HL-60/S4 treated with phorbol 12-myristate 13-acetate at 8.2 ng/mL for 4 days and 3 days (cell line): ENCODE measurements around the gene HEYL.

Experiments used
- in situ Hi-C: fragments of 300-500 bp; cut with MboI; formaldehyde crosslinking; loops from 2 replicates; pipeline ENCODE4 v1.15.0; 2022; ENCODE audit warnings: low sequenced_read_pairs

Gene HEYL

DNA sequence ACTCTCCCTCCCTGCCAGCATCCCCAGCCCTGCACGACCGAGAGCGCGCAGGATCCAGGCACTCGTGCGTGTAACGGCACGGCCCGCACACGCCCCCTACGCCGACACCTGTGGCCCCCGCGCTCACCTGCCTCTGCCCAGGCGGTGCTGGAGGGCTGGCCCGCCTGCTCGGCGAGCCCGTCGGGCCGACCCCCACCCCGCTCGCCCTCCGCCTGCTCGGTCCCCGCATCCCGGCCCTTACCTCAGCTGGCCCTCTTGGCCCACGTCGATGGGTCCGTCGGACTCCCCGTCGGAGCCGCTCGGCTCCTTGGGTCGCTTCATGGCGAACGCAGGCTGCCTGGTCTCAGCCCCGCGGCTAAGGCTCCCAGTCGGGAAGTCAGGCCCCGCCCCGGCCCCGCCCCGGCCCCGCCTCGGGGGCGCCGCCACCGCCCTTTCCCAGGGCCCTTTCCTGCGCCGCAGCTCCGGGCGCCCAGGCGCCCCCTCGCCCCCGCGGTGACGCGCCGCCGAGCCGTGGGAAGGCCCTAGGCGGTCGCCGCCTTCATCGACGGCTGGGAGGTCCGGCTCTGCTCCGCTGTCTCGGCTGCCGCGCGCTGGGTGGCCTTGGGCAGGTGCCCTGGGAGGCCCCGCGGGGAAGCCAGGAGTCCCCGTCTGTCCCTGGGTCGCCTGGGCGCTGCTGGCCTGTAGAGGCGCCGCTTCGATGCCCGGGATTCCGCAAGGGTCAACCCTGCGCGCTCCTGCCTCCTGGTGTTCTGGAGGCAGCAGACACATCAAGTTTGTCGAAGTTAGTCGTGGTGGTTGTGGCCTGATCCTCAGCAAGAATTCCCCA lies at the start of gene HEYL:
TSS of gene HEYL (minus strand) at position 339 of the 826 bp plus-strand sequence. CDS start at position 321, 18 bp downstream.
- in situ Hi-C loops = no loop called here

DNA sequence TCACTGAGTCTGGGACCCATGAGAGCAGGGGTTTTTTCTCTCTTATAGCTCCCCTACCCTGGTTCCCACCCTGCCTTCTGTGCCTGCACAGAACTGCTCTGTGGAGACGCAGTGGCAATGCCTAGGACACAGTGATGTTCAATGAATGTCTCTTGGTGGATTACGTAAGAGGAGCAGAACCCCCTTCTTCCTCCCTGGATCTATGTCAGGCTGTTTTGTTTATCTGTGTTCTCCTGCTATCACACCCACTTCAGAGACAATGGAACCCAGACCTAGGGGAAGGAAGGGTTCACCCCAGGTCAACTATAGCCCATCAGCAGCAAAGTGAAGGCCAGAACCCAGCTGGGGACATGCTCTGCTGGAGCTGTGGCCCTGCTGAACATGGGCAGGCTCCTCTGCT lies 49.8 kb upstream of the HEYL start:
- in situ Hi-C loops = no loop called here

DNA sequence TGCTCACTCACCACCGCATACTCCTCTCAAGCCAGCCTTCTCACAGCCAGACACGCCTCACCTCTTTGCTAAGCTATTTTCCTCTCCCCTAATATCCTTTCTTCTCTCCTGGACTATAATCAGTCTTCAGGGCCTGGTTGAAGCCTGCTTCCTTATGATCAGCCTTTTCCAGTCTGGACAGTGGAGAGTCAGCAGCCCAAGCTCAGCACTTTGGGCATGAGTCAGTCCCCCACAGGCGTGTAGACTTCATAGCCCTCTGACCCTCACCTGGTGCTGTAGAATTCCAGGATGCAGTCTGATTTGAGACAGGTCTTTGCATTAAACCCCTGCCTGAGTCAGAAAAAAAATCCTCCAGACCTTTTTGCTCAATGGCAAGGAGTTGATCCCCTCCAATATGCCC lies 49.3 kb upstream of the HEYL start:
- in situ Hi-C loops = no loop called here

DNA sequence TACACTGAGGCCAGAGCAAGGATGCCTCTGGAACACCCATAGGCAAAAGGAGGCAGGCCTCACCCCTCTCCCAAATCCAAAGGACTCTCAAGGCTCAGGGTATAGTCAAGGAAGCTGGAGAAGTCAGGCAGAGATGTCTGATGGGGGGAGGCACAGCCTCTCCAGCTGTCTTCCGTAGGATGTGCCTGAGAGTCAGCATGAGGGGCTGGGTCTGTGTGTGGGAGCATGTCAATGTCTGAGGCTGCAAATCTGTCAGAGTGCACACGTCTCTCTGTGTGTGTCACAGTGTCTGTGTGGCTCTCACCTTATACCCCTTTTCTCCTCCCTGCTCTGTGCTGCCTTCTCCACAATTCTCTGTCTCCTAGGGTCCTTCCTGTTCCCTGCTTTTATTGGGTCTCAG lies 47.8 kb upstream of the HEYL start:
- in situ Hi-C loops = no loop called here

DNA sequence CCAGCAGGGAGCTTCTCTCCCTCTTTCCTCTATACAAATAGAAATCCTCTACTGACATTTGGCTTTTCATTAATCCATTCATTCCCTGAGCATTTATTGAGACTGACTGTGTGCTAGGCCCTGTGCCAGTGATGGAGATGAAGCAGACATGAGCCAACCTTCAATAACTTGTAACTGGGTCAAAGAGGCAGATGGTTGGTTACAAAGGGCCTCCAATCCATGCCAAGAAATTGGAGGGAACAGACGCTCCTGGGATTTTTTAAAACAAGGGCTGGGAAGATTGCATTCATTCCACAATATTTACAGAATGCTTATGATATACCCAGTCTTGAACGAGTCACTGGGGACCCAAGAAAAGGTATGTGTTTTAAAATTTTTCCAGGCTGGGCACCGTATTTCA lies 45.6 kb upstream of the HEYL start:
- in situ Hi-C loops = no loop called here

DNA sequence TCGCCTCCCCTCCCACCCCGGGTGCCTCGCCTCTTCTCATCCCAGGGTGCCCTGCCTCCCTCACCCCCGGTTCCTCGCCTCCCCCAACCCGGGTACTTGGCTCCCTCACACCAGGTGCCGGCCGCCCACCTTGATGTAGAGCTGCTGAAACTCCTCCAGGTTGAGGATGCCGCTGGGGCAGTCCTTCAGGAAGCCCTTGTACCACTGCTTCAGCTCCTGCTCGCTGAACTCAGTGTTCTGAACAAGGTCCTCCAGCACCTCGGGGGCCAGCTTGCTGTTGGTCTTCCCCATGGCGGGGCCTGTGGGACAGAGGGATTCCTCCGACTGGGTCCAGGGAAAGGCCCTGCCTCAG lies 44.8 kb upstream of the HEYL start:
- in situ Hi-C loops = no loop called here

DNA sequence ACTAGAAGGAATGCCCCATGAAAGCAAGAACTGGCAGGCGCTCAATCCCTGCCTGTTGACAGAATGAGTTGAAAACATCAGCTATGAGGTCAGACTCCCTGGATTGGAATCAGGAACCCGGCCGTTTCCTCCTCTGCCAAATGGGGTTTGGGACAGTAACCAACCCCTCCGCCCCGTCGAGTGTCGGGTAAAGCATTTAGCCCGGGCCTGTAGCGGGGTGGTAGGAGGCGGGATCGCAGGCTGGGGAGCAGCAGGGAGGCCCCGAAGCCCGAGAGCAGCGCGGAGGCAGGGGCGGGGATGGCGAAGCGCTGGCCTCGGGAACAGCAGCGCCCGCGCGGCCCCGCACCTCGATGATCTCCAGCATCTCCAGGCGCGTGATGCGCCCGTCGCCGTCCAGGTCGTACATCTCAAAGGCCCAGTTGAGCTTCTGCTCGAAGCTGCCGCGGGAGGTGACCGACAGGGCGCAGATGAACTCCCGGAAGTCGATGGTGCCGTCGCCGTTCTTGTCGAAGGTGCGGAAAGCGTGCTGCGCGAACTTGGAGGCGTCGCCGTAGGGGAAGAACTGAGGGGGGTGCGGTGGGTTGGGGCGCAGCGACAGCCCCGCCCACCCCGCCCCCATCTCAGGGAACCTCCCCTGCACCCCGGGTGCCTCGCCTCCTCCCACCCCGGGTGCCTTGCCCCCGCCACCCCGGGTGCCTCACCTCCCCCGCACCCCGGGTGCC lies 44.3 kb upstream of the HEYL start:
- in situ Hi-C loops = no loop called here

DNA sequence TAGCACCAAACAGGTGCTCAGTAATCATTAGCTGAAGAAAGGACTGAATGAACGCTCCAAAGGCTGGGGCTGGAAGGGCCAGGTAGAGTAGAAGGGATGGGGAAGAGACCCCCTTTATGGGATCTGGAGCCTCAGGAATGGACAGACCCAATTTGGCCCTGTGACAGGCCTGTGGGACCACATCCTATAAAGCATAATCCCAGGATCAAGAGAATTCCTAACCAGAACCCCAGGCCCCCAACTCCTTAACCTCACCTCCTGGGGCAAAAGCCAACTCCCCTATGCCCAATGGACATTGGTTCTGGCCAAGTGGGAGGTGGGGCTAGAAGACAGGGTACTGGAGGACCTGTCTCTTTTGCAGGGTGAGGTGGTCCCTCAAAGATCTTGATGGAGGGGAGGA lies 42.6 kb upstream of the HEYL start:
- in situ Hi-C loops = no loop called here

DNA sequence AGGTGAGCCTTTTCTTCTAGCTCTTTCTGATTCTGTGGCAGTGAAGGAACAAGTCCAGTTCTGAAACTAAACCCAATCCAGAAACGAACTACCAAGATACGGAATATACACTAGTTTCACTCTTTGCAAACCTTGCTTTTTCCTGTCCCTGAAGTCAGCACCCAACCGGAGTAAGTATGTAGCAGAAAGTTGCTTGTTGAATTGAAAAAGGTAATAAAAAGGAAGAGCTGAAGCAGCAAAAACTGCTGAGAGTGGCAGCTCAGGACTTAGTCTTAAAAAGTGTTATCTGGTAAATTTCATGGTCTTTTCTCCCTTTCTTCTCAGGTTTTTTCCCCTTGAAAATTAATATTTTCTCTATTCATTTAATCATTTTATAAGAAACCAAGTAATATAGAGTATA lies 41.9 kb upstream of the HEYL start:
- in situ Hi-C loops = no loop called here

DNA sequence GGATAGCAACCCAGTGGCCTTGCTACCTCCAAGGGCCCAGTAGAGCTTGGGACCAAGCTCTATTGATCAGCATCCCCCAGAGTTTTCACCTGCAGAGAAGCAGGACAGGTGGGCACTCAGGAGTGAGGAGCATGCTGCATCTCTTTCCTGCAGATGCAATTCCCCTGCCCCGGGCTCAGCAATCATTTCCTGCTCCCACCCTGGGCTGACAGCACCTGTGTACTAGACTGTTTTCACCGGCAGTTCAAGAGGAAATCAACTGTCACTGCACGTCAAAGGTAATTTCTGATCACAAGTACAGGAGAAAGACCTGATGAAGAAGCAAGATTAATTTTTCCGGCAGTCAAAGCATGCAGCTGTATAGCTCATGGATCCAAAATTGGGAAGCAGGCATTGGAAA lies 41.3 kb upstream of the HEYL start:
- in situ Hi-C loops = no loop called here

DNA sequence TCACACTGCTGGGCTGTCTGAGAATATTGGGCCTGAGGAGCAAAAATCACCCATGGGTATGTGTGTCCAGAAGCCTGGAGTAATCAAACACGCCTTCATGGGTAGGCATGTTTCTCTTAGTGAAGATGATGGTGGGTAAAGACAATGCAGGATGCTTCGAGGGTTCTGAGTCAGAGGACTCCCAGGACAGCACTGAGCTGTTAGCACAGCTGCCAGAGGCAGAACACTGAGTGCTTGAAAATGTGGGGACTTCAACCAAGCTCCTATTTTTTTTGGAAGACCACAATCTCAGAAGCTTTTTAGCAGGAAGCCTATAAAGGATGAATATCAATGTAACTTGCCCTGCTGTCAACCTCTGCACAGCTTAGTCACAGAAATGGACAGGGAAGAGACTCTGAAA lies 40.4 kb upstream of the HEYL start:
- in situ Hi-C loops = no loop called here

DNA sequence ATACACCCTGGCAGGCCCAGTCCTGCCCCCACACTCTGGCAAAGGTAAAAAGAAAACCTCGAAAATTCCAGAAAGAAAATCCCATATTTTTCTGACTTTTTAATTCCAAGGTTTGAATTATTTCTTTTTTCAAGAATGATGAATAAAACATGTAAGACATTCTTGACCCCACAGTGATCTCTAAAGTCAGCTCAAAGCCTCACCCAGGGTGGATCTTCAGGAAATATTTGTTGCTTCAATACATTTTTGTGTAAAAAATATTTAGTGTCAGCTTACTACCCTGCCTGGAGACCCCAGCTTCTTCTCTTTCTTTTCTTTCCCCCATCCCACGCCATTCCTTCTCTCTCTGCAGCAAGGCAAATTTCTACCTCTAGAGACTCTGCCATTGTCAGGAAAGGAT lies 39.4 kb upstream of the HEYL start:
- in situ Hi-C loops = no loop called here

DNA sequence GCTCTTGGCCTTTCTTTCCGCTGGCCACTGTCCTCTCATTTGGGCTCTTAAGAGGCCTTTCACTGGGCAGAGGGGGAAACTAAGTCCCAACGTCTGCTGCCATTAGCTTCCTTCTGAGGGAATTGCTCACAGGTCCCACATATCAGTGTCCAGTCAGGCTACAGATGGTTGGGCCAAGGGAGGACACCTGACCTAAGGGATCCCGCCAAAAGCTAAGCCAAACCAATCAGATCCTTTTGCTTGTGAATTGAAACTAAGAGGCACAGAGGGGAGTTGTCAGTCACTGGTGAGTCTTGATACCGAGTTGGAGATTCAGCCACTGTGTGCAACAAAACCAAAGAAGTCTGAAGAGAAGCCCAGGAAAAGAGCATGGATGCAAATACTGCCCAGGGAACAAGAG lies 38.2 kb upstream of the HEYL start:
- in situ Hi-C loops = no loop called here

DNA sequence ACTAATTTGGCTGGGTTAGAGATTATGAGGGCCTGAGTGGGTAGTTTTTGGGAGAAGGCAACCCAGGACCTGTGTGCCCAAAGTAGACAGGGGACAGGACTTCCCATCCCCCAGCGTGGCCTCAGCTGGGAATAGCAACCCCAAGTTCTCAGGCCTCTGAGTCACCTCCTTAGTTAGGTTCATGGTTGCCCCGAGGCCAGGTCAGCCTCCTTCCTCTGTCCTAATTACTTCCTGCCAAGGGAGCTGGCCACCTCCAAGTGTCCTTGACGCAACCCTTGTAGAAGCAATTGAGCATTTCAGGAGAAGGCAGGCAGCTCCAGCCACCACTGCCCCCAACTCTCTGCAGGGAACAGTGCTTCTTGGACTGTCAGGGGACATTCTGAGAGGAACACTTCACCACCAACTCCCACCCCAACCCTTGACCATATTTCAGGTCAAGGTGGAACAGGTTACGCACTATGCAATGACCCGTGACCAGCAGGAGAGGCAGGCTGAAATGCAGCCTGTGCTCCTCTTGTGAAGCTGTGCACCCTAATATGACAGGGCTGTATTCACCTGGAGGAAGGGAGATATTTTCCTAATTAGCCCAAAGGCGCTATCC lies 37.6 kb upstream of the HEYL start:
- in situ Hi-C loops = no loop called here

DNA sequence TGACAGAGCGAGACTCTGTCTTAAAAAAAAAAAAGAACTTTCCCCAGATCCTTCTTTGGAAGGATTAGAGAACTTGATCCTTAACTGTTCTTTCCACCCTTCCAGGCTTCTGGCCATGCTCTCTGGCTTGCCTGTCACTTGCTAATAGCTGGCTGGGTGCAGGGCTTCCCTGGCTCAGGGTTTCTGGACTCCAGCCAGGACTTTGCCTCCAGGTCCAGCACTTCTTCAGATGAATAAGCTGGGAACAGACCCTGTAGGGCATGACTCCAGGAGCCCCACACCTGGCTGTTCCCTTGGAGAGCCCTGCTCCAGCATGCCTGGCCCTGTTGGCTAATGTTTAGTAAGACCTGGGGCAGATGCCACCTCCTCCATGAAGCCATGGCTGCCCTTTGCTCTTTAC lies 35.8 kb upstream of the HEYL start:
- in situ Hi-C loops = no loop called here

DNA sequence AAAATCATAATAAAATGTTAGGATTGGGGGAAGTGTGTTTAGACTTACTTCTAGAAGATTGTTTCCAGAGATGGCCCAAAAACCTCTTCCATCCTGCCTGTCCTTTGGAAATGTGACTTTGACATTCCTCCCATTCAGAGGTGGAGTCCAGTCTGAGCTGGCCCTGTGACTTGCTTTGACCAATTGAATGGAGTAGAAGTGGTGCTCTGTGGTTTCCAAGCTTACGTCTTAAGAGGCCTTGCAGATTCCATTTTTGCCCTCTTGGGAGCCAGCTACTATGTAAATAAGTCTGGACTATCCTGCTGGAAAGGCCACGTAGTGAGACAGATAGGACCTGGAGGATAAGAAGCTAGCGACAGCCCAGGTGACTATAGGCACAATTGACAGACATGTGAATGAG lies 33.8 kb upstream of the HEYL start:
- in situ Hi-C loops = no loop called here

DNA sequence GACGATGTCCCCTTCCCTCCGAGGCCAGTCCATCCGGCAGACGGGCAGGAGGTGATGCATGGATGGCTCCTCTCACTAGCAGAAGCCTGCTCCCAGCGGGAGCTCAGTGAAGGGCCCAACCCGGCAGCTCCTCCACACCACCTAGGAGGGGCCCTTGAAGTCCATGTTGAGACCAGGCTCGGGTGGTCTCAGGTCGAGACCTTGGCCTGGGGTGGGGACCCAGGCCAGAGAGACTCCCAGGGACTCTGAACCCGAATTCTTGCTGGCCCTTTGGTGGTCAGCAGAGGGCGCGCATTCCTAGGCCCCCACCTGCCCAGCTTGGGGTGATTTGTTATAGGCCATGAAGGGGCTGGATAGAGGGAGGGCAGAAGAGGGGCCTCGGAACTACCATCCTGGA lies 33.1 kb upstream of the HEYL start:
- in situ Hi-C loops = no loop called here

DNA sequence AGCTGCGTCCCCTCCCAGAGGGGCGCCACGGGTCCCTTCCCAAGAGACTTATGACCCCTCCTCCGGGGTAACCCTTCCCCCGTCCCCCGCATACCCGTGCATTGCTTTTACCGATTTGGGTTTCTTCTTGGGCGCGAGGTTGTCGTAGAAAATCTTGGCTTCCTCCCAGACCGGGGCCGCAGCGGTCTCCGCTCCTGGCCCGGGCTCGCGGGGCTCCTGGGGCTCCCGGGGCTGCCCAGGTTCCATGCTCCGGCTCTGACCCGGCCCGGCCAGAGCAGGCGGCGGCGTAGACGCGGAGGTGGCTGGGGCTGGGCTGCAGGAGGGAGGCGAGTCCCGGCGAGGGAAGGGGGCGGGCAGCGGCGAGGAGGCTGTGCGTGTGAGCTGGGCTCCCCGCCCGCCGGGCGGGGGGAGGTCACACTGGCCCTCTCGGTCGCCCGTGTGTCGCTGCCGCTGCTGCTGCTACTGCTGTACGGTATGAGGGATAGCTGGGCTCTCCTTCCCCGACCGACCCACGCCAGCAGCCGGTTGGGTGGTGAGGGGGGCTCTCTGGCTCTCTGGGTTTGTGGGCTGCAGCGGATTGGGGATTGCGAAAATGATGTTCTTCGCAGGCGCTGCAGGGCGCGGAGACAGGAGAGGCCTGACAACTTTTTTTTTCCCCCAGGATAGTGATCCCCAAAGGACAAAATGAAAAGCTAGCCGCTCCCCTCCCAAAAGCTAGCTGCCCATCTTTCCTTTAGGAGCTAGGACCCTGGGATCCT lies 32.5 kb upstream of the HEYL start, which contains the start of gene NT5C1A:
TSS of gene NT5C1A (minus strand) at position 315 of the 758 bp plus-strand sequence. CDS start at position 246, 69 bp downstream.
- in situ Hi-C loops = no loop called here

DNA sequence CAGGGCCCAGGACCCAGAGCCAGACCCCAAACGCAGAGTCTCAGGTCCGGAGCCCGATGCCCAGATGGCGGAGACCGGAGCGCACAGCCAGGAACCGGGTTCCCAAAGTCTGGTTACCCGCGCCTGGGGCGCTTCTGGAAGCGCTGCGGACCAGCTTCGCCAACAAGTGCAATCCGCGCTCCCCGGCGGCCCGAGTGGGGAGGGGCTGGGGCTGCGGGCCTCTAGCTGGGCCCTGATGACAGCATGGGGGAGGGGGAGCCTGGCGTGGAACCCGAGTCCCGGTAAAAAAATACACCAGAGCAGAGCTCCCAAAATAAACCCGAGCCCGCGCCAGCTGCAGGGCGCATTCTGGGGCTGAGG lies 32.0 kb upstream of the HEYL start:
- in situ Hi-C loops = no loop called here

DNA sequence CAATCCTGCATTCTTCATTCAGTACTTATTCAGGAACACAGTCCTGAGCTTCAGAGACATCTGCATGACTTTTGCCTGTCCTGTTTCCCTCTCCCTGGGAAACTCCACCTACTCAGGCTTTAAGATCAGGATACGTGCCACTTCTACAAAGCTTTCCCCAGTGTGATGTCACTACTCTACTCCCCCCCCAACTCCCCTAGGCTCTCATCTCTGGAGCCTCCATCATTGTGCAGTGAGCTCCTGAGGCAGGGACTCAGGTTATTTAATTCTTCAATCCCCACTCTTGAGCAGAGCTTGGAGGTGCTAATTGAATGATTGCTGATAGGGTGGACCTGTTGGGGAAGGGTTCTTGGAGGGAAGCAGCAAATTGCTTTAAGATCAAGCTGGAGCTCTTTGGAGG lies 31.2 kb upstream of the HEYL start:
- in situ Hi-C loops = no loop called here

DNA sequence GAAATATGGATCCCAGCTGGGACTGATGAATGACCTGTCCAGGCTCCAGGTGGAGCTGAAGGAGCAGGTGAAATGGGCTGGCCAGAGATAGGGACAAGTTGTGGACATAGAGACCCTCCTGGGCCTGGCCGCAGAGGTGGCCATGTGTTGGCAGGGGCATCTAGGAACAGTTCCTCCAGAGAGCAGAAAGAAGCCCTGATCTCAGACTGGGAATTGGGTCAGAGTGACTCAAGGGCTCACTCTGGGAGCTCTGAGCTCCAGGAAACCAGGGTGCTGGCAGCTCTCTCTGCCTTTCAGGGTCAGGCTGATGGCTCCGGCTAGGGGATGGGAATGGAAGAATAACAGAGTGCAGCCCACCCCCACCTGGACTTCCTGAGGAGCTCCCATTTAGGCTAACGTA lies 29.5 kb upstream of the HEYL start:
- in situ Hi-C loops = no loop called here
